ENCODE data around the gene ANAPC2.
A peak's percentile ranks its signal among the peaks of the same experiment; 100 is the strongest.
"Not testable (repeated sequence)": the region's sequence is repeated elsewhere in the genome, so short reads cannot be mapped to it uniquely, and the experiment has no call there.

Gene ANAPC2

GRCh38 chr9:137138058-137138721 is 50.2 kb downstream of the ANAPC2 start:
- 0 out of 20 replicates have a peak overlapping the region, but pooled peaks of 1 of the 10 experiments have one; percentile 2 for H3K4me3 ChIP-seq
- H4K20me1 ChIP-seq: peaks cover 0 to 60% (median 9%) of the 10 kb centered on the region in 11 experiments; a peak in 11 of 22 replicates
- peaks cover 6 to 34% (median 16%) of the 10 kb centered on the region in 10 experiments; a peak in 16 of 20 replicates for H3K4me1 ChIP-seq
- peaks cover 0 to 4% (median 0%) of the 10 kb centered on the region in 11 experiments; a peak in 1 of 22 replicates for H3K9me3 ChIP-seq (replicated peaks in 1 of 11)
- TF ChIP-seq Cebpa-rat (IDR thresholded peaks at IDR 0.05): no peak
- H3K27me3 ChIP-seq: peaks cover 62 to 94% (median 78%) of the 10 kb centered on the region in 11 experiments
- H3K27ac ChIP-seq: no peak overlapping the region
- no peaks in the 10 kb centered on the region for H3K36me3 ChIP-seq
- H3K9ac ChIP-seq: no peak overlapping the region
- peak overlapping the region in 9 of 11 experiments; percentile 52 to 72 (median 66); a peak in 12 of 22 replicates for H3K4me2 ChIP-seq

GRCh38 chr9:137136881-137137607 is 51.3 kb downstream of the ANAPC2 start:
- Histone ChIP-seq H3K27ac (no peak overlapping the region), H3K36me3 (no peaks in the 10 kb centered on the region), H3K4me1 (peaks cover 6 to 32% (median 15%) of the 10 kb centered on the region in 10 experiments; a peak in 16 of 20 replicates), H4K20me1 (peaks cover 0 to 52% (median 9%) of the 10 kb centered on the region in 11 experiments; a peak in 11 of 22 replicates), H3K9ac (no peak overlapping the region), H3K27me3 (peaks cover 62 to 86% (median 78%) of the 10 kb centered on the region in 11 experiments), H3K9me3 (replicated peaks in 1 of 11) (peaks cover 0 to 4% (median 0%) of the 10 kb centered on the region in 11 experiments; a peak in 1 of 22 replicates), H3K4me2 (no peak overlapping the region), H3K4me3 (no peak overlapping the region)
- no peak for TF ChIP-seq Cebpa-rat (IDR thresholded peaks at IDR 0.05)

- Histone ChIP-seq H3K4me2 (no peak overlapping the region), H3K36me3 (no peaks in the 10 kb centered on the region), H3K27me3 (peaks cover 59 to 82% (median 73%) of the 10 kb centered on the region in 11 experiments), H3K9me3 (replicated peaks in 1 of 11) (peaks cover 0 to 4% (median 0%) of the 10 kb centered on the region in 11 experiments; a peak in 1 of 22 replicates), H3K9ac (no peak overlapping the region), H3K4me3 (no peak overlapping the region), H4K20me1 (peaks cover 0 to 45% (median 9%) of the 10 kb centered on the region in 11 experiments; a peak in 11 of 22 replicates), H3K27ac (no peak overlapping the region), H3K4me1 (peaks cover 6 to 36% (median 17%) of the 10 kb centered on the region in 10 experiments; a peak in 16 of 20 replicates)
- no peak for TF ChIP-seq Cebpa-rat (IDR thresholded peaks at IDR 0.05)
These were observed 52.0 kb downstream of the ANAPC2 start for GRCh38 chr9:137136261-137136880.

- Histone ChIP-seq H4K20me1 (peaks cover 0 to 37% (median 9%) of the 10 kb centered on the region in 11 experiments; a peak in 11 of 22 replicates), H3K4me1 (peaks cover 10 to 40% (median 25%) of the 10 kb centered on the region in 10 experiments), H3K27me3 (peaks cover 47 to 70% (median 61%) of the 10 kb centered on the region in 11 experiments)
- not testable (repeated sequence) for H3K36me3 ChIP-seq; H3K9ac ChIP-seq; H3K4me2 ChIP-seq; H3K27ac ChIP-seq; H3K9me3 ChIP-seq (replicated peaks in 1 of 11); H3K4me3 ChIP-seq
These were observed 53.2 kb downstream of the ANAPC2 start for GRCh38 chr9:137135154-137135553.

GRCh38 chr9:137134191-137134590 is 54.2 kb downstream of the ANAPC2 start:
- peaks cover 38 to 60% (median 52%) of the 10 kb centered on the region in 11 experiments for H3K27me3 ChIP-seq
- H3K36me3 ChIP-seq: no peaks in the 10 kb centered on the region
- TF ChIP-seq Cebpa-rat (IDR thresholded peaks at IDR 0.05): no peak
- H3K4me1 ChIP-seq: peaks cover 11 to 41% (median 27%) of the 10 kb centered on the region in 10 experiments
- peaks cover 0 to 7% (median 0%) of the 10 kb centered on the region in 11 experiments; a peak in 2 of 22 replicates for H3K9me3 ChIP-seq (replicated peaks in 1 of 11)
- peaks cover 0 to 29% (median 9%) of the 10 kb centered on the region in 11 experiments; a peak in 11 of 22 replicates for H4K20me1 ChIP-seq
- no peak overlapping the region for H3K4me2 ChIP-seq
- no peak overlapping the region for H3K9ac ChIP-seq
- no peak overlapping the region for H3K4me3 ChIP-seq
- H3K27ac ChIP-seq: no peak overlapping the region

- no peaks in the 10 kb centered on the region for H3K36me3 ChIP-seq
These were observed 58.1 kb downstream of the ANAPC2 start for GRCh38 chr9:137130176-137130755.

GRCh38 chr9:137129456-137130175 is 58.7 kb downstream of the ANAPC2 start:
- H3K27ac ChIP-seq: peak overlapping the region; percentile 48 to 87 (median 77); a peak in 21 of 22 replicates
- H3K4me1 ChIP-seq: peaks cover 35 to 57% (median 47%) of the 10 kb centered on the region in 10 experiments
- peaks cover 0 to 7% (median 0%) of the 10 kb centered on the region in 11 experiments; a peak in 1 of 22 replicates for H3K9me3 ChIP-seq (replicated peaks in 1 of 11)
- H3K4me3 ChIP-seq: peak overlapping the region; percentile 69 to 83 (median 80)
- no peak for TF ChIP-seq Cebpa-rat (IDR thresholded peaks at IDR 0.05)
- H3K27me3 ChIP-seq: peaks cover 0 to 14% (median 7%) of the 10 kb centered on the region in 11 experiments; a peak in 17 of 22 replicates
- H3K36me3 ChIP-seq: no peaks in the 10 kb centered on the region
- peak overlapping the region; percentile 88 to 100 (median 98) for H3K4me2 ChIP-seq
- peaks cover 0 to 11% (median 0%) of the 10 kb centered on the region in 11 experiments; a peak in 4 of 22 replicates for H4K20me1 ChIP-seq
- H3K9ac ChIP-seq: peak overlapping the region; percentile 76 to 93 (median 84)

More at GRCh38 chr9:137130176-137130755, 58.1 kb downstream of the ANAPC2 start:
- H3K9ac ChIP-seq: peak overlapping the region; percentile 76 to 93 (median 84)
- no peak for TF ChIP-seq Cebpa-rat (IDR thresholded peaks at IDR 0.05)
- H3K27me3 ChIP-seq: peaks cover 0 to 21% (median 12%) of the 10 kb centered on the region in 11 experiments; a peak in 17 of 22 replicates
- peak overlapping the region; percentile 48 to 87 (median 77); a peak in 21 of 22 replicates for H3K27ac ChIP-seq
- H3K4me2 ChIP-seq: peak overlapping the region; percentile 88 to 100 (median 98)
- peaks cover 35 to 55% (median 46%) of the 10 kb centered on the region in 10 experiments for H3K4me1 ChIP-seq
- peaks cover 0 to 7% (median 0%) of the 10 kb centered on the region in 11 experiments; a peak in 1 of 22 replicates for H3K9me3 ChIP-seq (replicated peaks in 1 of 11)
- H4K20me1 ChIP-seq: peaks cover 0 to 11% (median 0%) of the 10 kb centered on the region in 11 experiments; a peak in 4 of 22 replicates
- H3K4me3 ChIP-seq: peak overlapping the region; percentile 69 to 83 (median 80)

Data from BLaER1 treated with 17β-estradiol and CSF1 and Interleukin-3, amounts not matched to agents 10 nM and 100 nM (cell line).